T-helper 1 cell treated with Interleukin-12 subunit alpha and Interleukin-12 subunit beta and Interleukin-4 antibody, amounts not matched to agents 30 μg/mL and 1 μg/mL, for 36 hours (primary cell): ENCODE measurements around the gene SPATS2L.

Source experiments
- H3K27ac Mint-ChIP-seq: one replicate; pipeline ENCODE4 v1.8.0; 2021; ENCODE audit warnings: mild to moderate bottlenecking, mixed read lengths
- H3K27me3 Mint-ChIP-seq: one replicate; pipeline ENCODE4 v1.8.0; 2021; ENCODE audit warnings: low read depth, mixed read lengths
- H3K36me3 Mint-ChIP-seq: one replicate; pipeline ENCODE4 v1.8.0; 2021; ENCODE audit warnings: low read depth, mixed read lengths
- H3K4me1 Mint-ChIP-seq: one replicate; pipeline ENCODE4 v1.8.0; 2021; ENCODE audit warnings: low read depth, mixed read lengths
- H3K4me3 Mint-ChIP-seq: one replicate; pipeline ENCODE4 v1.8.0; 2021; ENCODE audit warnings: mild to moderate bottlenecking, moderate library complexity, mixed read lengths
- H3K9me3 Mint-ChIP-seq: one replicate; pipeline ENCODE4 v1.8.0; 2021; ENCODE audit warnings: mixed read lengths

SPATS2L gene

DNA sequence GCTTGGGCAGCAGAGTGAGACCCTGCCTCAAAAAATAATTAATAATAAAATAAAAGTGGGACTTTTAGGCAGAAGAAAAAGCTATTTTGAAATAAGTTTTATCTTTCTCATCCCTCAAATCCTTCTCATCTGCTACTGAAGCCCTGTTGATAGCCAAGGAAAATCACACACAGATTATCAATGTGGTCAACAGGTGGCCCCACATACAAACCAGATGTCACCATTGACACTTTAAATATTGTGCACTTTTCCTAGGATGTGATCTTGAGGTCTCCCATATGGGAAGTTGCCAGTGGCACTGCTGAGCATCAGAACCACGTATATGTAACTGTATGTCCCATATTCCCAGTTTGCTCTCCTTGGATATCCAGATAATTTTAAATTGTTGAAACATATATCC, 138.8 kb downstream of the SPATS2L start:
- H3K4me1 Mint-ChIP-seq: peaks cover 13% of the 10 kb centered on the region
- H3K9me3 Mint-ChIP-seq: no peaks in the 10 kb centered on the region
- H3K27me3 Mint-ChIP-seq: no peaks in the 10 kb centered on the region
- H3K27ac Mint-ChIP-seq: no peak overlapping the region
- H3K4me3 Mint-ChIP-seq: no peak overlapping the region
- peaks cover 21% of the 10 kb centered on the region for H3K36me3 Mint-ChIP-seq

DNA sequence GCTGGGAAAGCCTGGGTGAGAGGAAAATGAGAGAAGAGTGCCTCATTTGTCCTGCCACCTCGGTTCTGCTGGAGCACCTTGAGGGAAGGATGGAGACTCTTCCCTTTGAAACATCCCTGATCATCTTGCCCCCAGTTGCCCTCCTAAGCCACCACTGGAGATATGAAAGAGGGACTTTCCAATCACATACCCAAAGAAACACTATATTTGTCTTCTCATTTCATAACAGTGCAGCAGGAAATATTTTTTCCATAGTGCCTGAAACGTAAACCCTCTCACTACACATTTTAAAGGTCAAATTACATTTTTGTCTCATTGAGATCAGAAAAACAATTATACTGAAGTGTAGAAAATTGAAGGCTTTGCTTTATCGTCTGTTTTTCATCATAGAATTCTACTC, 140.1 kb downstream of the SPATS2L start:
- H3K4me3 Mint-ChIP-seq: no peak overlapping the region
- H3K36me3 Mint-ChIP-seq: peaks cover 23% of the 10 kb centered on the region

DNA sequence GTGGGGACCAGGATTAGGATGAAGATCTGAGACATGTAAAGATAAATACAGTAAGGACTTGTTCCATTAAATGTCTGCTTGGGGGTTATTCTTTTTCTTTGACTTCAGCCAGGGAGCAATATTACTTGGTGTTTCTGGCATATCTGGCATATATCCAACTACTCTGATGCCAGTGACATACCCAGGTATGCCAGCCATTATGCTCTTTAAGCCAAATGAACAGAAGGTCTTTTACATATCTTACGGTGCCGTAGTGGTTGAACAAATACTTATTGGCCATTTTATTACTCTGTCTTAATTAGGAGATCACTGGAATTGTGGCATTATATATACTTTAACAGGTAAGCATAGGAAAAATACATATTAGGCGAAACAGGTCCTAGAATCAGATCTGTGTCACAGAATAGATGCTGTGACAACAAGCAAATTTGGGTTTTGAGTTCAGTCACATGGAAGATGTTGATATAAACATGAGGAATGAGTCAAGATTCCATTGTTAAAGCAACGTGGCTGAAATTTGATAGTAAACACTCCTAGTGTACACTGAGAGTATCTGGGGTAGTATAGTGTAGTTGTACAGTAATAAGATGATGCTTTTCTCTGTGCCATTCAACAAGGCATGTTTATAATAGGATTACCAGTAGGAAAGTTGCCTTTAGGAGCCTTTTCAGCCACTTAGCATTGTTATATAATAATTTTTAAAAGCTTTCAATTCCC, 140.8 kb downstream of the SPATS2L start:
- H3K9me3 Mint-ChIP-seq: no peaks in the 10 kb centered on the region
- peaks cover 13% of the 10 kb centered on the region for H3K4me1 Mint-ChIP-seq
- peaks cover 20% of the 10 kb centered on the region for H3K36me3 Mint-ChIP-seq
- H3K4me3 Mint-ChIP-seq: no peak overlapping the region
- H3K27ac Mint-ChIP-seq: no peak overlapping the region
- no peaks in the 10 kb centered on the region for H3K27me3 Mint-ChIP-seq

More for the DNA sequence above, 140.1 kb downstream of the SPATS2L start:
- Mint-ChIP-seq H3K27me3 (no peaks in the 10 kb centered on the region), H3K9me3 (no peaks in the 10 kb centered on the region), H3K4me1 (peaks cover 13% of the 10 kb centered on the region), H3K27ac (no peak overlapping the region)

DNA sequence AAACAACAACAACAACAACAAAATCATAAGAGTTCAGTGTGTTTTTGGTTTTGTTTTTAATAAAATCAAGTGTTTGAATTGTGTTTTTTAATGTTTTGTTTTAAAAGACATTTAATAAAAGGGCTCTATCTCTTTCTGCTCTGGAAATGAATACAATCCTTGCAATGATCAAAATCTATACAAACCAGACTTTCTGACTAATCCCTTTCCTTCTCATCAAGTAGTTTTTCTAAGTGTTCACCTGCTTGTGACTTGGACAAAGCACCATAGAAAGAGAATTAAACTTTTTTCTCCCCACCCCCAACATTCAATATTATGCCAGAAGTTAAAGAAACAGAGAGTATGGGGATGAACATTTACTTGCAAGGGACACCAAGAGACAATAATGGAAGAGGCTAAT, 142.0 kb downstream of the SPATS2L start:
- peaks cover 13% of the 10 kb centered on the region for H3K4me1 Mint-ChIP-seq
- H3K4me3 Mint-ChIP-seq: no peak overlapping the region
- H3K27ac Mint-ChIP-seq: no peak overlapping the region
- H3K27me3 Mint-ChIP-seq: no peaks in the 10 kb centered on the region
- H3K9me3 Mint-ChIP-seq: no peaks in the 10 kb centered on the region
- peaks cover 17% of the 10 kb centered on the region for H3K36me3 Mint-ChIP-seq

DNA sequence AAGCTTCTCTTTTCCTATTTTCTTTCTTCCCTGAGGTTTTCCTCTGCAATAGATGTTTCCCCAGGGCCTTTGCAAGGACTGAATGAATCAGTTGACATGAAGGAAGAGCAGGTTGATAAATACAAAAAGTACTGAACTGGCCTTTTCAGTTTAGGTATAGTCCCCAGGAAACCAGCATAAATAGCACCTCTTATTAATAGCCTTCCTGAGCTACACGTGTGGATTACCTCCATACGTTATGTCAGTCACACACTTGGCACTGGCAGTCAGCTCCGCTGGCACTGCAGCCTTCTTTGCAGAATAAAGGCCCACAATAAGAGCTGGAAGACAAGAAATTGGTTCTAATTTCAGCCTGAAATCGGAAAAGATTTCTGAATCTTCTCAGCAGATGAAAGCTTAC, 142.7 kb downstream of the SPATS2L start:
- Mint-ChIP-seq H3K4me3 (no peak overlapping the region), H3K36me3 (peaks cover 11% of the 10 kb centered on the region), H3K4me1 (peaks cover 14% of the 10 kb centered on the region), H3K27ac (no peak overlapping the region), H3K27me3 (no peaks in the 10 kb centered on the region), H3K9me3 (no peaks in the 10 kb centered on the region)

DNA sequence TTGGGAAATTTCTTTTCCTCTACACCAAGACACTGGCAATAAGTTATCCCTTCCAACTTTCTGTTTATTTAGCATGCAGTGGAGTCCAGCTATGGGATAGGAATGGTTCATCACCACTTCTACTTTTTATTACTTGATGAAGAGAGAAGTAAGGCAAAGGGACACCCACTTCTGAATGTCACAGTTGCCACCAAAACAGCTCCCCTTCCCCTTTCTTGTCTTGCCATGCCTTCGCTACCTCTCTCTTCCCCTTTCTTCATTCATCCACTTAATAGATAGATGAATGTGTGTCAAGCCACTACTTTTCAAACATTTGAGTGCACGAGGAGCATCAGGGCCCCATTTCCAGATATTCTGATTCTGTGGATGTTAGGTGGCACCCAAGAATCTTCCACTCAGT, 143.8 kb downstream of the SPATS2L start:
- Mint-ChIP-seq H3K4me3 (no peak overlapping the region), H3K36me3 (peaks cover 10% of the 10 kb centered on the region), H3K27ac (no peak overlapping the region), H3K4me1 (peaks cover 18% of the 10 kb centered on the region), H3K9me3 (no peaks in the 10 kb centered on the region), H3K27me3 (no peaks in the 10 kb centered on the region)

DNA sequence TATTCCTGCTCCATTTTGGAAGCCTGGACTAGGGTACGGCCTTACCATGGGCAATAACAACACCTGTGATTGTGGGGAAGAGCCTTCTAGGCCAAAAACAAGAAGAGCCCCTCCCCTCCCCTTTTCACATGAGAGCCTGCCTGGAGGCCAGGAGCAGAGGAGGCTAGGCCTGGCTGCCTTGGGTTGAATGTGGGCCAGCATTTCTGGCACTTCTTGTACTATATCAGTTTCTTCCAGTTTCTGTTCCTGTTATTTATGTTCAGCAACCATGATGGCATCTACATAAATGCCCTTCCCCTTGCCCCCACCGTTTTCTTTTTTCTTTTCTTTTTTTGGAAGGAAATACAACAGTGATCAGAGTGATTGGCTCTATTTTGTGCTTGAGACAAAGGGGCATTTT, 145.0 kb downstream of the SPATS2L start:
- Mint-ChIP-seq H3K36me3 (peaks cover 12% of the 10 kb centered on the region), H3K4me1 (peaks cover 24% of the 10 kb centered on the region), H3K4me3 (no peak overlapping the region), H3K27ac (no peak overlapping the region), H3K27me3 (no peaks in the 10 kb centered on the region), H3K9me3 (no peaks in the 10 kb centered on the region)

DNA sequence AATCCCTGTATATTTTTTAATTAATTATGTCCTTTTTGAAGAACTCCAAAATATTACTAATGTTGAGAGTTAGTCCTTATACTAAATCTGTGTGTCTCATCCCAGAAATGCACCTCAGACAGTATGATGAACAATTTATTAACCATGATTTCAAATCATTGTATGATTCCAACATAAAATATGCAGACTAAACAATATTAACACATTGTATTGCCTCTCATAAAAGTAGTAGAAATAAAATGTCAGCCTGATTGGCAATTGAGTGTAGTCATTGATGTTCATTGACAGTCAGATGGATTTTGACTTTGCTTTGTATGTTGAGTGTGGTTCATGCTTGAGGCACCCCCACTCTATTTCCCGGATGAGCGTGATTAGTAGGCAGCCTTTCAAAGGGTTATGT, 145.9 kb downstream of the SPATS2L start:
- no peak overlapping the region for H3K4me3 Mint-ChIP-seq
- peaks cover 19% of the 10 kb centered on the region for H3K4me1 Mint-ChIP-seq
- H3K27me3 Mint-ChIP-seq: no peaks in the 10 kb centered on the region
- H3K36me3 Mint-ChIP-seq: peaks cover 12% of the 10 kb centered on the region
- no peak overlapping the region for H3K27ac Mint-ChIP-seq
- no peaks in the 10 kb centered on the region for H3K9me3 Mint-ChIP-seq

GRCh38 chr2:200453142-200453852, 146.8 kb downstream of the SPATS2L start:
- peaks cover 18% of the 10 kb centered on the region for H3K4me1 Mint-ChIP-seq
- H3K27ac Mint-ChIP-seq: no peak overlapping the region
- no peaks in the 10 kb centered on the region for H3K9me3 Mint-ChIP-seq
- H3K4me3 Mint-ChIP-seq: no peak overlapping the region
- H3K36me3 Mint-ChIP-seq: peaks cover 12% of the 10 kb centered on the region
- no peaks in the 10 kb centered on the region for H3K27me3 Mint-ChIP-seq

DNA sequence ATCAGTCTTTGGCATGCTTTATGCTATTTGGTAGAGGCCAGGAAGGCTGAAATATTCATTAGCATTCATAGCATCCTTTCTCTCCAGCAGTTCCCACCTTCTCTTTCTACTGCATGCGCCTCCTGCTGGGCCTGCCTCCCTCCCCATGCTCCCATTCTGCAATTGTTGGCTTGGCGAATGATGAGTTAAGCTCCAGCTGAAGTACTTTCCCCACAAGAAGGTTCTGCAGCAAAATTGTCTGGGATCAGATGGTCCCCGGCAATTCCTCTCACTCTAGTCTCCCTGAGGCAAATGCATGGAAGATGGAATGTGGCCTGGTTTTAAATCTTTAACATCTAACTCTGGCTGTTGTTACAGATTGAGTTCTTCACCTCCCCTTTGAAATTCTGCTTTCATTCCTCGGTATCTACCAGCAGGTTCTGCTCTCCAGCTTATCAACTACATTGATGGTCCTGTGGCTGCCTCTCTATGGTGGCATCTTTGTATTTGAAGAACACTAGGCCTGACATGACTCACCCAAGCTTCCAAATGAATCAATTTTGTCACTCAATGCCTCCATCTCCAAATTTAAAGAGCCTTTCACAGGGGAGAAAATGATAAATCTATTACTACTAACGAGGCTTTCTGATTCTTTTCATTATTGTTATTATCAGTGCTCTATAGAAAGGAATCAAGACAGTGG, 147.5 kb downstream of the SPATS2L start:
- peaks cover 16% of the 10 kb centered on the region for H3K4me1 Mint-ChIP-seq
- H3K9me3 Mint-ChIP-seq: no peaks in the 10 kb centered on the region
- no peak overlapping the region for H3K4me3 Mint-ChIP-seq
- peaks cover 9% of the 10 kb centered on the region for H3K36me3 Mint-ChIP-seq
- H3K27ac Mint-ChIP-seq: no peak overlapping the region
- H3K27me3 Mint-ChIP-seq: no peaks in the 10 kb centered on the region

DNA sequence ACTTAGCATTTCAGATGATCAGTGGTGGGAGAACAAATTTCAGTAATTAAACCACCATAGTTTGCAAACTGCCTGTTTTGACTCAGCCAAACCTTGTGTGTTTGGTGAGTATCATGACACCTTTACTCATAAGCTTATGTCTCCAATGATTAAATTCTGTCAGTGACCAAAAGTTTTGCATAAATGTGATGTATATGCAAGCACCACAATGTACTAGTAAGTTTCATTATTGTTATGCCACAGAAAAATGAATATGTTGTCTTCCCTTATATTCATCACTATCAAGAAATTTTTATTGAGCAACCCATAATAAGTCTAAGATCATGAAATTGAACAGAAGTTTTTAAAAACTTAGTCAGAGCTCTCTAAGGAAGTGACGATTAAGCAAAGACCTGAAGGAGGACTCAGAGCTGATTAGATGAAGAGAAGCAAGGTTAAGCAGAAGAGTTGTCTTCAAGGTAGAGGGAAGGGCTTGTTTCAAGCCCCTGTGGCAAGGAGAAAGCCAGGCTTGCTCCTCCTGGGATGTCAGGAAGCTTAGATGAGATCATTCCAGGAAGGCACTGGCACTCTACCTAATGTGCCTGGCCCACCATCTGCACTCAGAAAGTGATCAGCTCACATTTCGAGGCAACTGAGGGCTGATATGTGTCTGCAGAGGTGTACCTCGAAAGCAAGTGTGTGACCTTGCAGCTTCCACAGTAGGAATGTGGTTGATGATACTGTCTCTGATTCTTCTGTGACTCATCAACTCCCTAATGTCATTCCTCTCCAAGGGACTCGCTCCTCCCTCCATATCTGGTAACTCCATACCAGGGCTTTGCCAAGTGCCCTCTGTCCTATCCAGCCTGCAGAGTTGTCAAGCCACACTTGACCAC, 148.7 kb downstream of the SPATS2L start:
- peaks cover 9% of the 10 kb centered on the region for H3K36me3 Mint-ChIP-seq
- peak overlapping the region; percentile 73 for H3K27ac Mint-ChIP-seq
- peaks cover 16% of the 10 kb centered on the region for H3K4me1 Mint-ChIP-seq
- H3K4me3 Mint-ChIP-seq: no peak overlapping the region
- no peaks in the 10 kb centered on the region for H3K9me3 Mint-ChIP-seq
- H3K27me3 Mint-ChIP-seq: no peaks in the 10 kb centered on the region

GRCh38 chr2:200455958-200456421, 149.5 kb downstream of the SPATS2L start:
- Mint-ChIP-seq H3K27ac (peak overlapping the region; percentile 83), H3K4me1 (peaks cover 16% of the 10 kb centered on the region), H3K36me3 (peaks cover 4% of the 10 kb centered on the region), H3K4me3 (peak overlapping the region; percentile 27), H3K27me3 (no peaks in the 10 kb centered on the region), H3K9me3 (no peaks in the 10 kb centered on the region)

DNA sequence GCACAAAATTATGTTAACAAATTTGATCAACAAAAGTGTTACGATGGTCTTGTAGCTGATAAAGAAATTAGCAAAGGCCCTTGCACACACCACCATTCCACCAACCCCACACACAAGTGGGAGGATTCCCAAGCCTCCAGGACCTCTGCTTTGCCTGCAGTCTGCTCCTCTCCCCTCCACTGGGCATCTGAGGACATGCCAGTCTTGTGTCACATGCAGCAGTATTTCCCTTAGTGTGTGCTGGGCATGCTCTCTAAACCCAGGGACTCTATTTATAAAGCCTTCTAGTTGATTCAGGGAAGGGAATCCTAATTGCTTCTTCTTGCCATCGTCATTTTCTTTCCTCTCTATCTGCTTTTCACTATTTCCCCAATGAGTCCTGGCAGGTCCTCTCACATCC, 150.1 kb downstream of the SPATS2L start:
- Mint-ChIP-seq H3K27ac (no peak overlapping the region), H3K9me3 (no peaks in the 10 kb centered on the region), H3K4me1 (peaks cover 16% of the 10 kb centered on the region), H3K27me3 (no peaks in the 10 kb centered on the region), H3K4me3 (no peak overlapping the region), H3K36me3 (peaks cover 4% of the 10 kb centered on the region)

GRCh38 chr2:200459101-200459500, 152.6 kb downstream of the SPATS2L start:
- H3K27ac Mint-ChIP-seq: no peak overlapping the region
- H3K4me3 Mint-ChIP-seq: no peak overlapping the region
- H3K36me3 Mint-ChIP-seq: peaks cover 9% of the 10 kb centered on the region
- H3K4me1 Mint-ChIP-seq: peaks cover 19% of the 10 kb centered on the region
- no peaks in the 10 kb centered on the region for H3K27me3 Mint-ChIP-seq
- no peaks in the 10 kb centered on the region for H3K9me3 Mint-ChIP-seq
